NCI-H69 (cell line): ENCODE measurements around the gene TBC1D5.
A peak's percentile ranks its signal among the peaks of the same experiment; 100 is the strongest.
"Not testable (repeated sequence)": the region's sequence is repeated elsewhere in the genome, so short reads cannot be mapped to it uniquely, and the experiment has no call there.

ENCODE experiments used
- DNase-seq: peaks from one replicate; lab custom pipeline; 2025; lab: John Stamatoyannopoulos, UW

Gene TBC1D5

DNA sequence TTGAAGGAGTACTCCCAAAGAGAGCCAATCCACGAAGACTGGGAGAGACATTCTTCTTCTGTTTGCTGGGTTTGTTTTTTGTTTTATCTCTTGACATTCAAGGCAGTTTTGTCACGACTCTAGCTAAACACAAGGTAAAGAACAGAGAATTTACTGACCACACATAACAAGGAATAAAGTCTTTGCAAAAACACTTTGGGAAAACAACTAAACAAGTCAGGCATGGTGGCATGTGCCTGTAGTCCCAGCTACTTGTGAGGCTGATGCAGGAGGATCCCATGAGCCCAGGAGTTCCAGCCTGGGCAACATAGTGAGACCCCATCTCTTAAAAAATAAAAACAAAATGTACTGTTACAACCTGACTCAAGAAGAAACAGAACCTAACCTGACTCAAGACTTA, 28.0 kb downstream of the TBC1D5 start:
- no peak for DNase-seq

DNA sequence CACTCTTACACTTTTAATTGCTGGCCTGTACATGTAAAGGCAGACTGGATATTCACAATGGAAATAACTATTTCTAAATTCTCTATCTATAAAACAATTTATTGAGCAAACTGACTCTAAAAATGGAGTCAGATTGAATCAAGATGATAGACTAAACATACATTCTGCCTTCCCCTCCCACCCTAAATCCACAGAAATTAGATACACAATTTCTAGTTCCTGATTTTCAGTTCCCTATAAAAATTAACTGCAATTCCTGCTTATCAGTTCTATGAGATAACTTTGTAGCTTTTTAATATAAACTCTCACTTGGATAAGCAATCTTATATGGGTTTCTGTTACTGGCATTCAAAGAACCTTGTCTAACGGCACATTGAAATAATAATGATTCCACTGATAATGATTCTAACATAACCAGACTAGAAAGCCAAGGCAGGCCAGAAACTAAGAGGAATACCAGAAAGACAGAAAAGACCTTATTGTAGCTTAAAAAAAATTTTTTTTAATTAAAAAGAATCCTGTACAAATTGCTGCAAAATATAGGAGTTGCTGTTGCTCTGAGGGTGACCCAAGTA, 33.1 kb downstream of the TBC1D5 start:
- DNase-seq: no peak

DNA sequence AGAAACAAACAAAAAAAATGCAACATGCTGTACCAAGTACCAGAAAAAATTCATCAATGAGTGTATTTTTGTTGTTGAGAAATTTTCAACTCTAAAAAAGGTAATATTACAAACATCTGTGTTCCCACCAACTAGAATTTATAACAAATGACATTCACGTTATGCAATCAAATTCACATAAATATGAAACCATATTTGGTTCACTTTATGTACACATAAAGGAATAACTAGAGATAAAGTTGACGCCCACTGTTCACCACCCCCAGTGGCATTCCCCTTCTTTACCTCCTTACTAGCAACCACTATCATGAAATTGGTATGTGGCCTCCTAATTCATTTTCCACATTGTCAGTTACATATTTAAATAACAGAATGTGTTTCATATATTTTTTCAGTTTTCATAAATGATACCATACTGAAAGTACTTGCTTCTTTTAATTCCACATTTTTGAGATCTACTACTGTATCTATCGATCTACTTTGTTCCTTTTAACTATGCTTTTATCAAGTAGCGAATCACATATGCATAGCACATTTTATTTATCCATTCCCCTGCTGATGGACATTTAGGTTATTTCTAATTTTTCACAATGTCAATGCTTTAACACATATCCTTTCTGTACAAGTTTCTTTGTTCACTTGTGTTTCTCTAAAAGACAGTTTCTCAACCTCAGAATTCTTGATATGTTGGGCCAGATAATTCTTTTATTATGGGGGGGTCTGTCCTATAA, 34.5 kb downstream of the TBC1D5 start:
- DNase-seq: no peak

DNA sequence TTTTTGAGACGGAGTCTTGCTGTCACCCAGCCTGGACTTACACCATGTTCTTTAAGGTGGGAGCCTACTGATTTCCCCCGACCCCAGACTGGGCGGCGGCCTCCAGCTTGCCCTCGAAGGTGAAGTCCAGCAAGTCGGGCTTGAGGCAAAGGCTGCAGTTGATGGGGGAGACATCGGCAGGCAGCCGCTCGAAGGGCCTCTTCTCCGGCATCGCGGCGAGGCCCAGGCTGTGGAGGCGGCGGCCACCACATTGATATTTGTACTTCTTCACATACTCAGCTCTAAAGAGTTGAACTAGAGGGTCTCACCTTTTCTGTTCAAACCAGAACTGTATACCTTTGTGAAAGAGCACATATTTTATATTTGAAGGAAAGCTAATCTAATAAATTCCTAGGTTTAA, 36.4 kb downstream of the TBC1D5 start:
- not testable (repeated sequence) for DNase-seq

DNA sequence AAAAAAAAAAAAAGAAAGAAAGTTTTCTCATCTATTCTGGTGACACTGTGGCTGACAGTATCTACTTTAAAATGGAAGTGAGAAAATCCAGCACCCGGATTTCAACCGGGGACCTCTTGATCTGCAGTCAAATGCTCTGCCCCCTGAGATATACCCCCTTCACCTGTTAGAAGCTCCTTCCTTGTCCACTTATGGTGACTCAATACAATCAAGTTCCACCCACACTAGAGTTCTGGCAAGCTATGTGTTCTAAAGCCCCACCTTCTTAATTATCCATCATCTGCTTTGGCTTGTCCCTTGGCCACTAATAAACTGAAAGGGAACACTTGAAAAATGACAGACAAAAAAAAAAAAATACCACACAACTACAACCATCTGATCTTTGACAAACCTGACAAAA, 42.6 kb downstream of the TBC1D5 start:
- not testable (repeated sequence) for DNase-seq

DNA sequence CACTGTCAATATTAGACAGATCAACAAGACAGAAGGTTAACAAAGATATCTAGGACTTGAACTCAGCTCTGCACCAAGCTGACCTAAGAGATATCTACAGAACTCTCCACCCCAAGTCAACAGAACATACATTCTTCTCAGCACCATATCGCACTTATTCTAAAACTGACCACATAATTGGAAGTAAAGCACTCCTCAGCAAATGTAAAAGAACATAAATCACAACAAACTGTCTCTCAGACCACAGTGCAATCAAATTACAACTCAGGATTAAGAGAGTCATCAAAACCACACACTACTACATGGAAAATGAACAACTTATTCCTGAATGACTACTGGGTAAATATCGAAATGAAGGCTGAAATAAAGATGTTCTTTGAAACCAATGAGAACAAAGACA, 46.8 kb downstream of the TBC1D5 start:
- not testable (repeated sequence) for DNase-seq

DNA sequence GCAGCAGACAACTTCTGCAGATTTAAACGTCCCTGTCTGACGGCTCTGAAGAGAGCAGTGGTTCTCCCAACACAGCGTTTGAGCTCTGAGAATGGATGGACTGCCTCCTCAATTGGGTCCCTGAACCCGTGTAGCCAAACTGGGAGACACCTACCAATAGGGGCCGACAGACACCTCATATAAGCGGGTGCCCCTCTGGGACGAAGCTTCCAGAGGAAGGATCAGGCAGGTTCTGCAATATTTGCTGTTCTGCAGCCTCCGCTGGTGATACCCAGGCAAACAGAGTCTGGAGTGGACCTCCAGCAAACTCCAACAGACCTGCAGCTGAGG, 48.8 kb downstream of the TBC1D5 start:
- DNase-seq: not testable (repeated sequence)

DNA sequence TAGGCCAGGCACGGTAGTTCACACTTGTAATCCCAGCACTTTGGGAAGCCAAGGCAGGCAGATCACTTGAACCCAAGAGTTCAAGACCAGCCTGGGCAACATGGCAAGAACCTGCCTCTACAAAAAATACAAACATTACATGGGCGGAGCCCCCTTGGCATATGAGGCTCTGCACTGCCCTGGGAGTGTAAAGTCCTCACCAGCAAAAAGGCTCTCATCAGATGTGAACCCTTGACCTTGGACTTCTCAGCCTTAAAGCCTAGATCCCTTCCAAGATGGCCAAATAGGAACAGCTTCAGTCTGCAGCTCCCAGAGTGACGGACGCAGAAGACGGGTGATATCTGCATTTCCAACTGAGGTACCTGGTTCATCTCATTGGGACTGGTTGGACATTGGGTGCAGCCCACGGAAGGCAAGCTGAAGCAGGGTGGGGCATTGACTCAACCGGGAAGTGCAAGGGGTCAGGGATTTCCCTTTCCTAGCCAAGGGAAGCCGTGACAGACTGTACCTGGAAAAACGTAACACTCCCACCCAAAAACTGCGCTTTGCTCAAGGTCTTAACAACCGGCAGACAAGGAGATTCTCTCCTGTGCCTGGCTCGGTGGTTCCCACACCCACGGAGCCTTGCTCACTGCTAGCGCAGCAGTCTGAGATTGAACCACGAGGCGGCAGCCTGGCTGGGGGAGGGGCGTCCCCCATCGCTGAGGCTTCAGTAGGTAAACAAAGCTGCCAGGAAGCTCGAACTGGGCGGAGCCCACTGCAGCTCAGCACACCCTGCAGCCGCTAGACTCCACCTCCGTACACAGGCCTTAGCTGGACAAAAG, 49.4 kb downstream of the TBC1D5 start:
- not testable (repeated sequence) for DNase-seq

DNA sequence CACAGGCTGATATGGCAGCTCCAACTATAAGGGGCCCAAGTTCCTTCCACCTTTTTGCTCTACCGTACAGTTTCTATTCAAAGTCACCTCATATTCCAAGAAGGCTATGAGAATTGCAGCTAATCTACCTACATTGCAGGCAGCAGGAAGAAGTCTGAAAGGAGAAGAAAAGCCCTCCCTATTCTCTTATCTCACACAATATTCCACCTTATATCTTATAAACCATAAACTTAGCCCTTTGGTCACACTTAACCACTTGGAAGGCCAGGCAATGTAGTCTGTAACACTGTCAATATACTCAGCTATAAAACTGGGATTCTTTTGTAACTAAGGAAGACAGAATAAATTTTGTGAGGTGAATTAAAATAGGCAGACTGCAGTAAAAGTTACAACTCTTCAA, 54.9 kb downstream of the TBC1D5 start:
- DNase-seq: no peak

DNA sequence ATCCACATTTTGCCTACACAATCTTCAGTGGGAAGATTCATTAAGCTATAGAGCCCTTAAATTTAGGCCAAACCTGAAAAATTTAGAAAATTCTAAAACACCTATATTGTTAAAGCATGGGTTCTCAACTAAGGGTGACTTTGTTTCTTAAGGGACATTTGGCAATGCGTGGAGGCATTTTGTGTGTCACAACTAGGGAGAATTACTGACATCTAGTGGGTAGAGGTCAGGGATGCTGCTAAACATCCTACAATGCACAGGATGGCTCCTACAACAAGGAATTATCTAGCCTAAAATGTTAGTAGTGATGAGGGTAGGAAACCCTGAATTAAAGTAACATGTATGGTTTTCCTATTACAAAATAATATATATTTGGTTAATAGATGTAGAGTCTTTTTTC, 55.8 kb downstream of the TBC1D5 start:
- DNase-seq: peak; percentile 66

DNA sequence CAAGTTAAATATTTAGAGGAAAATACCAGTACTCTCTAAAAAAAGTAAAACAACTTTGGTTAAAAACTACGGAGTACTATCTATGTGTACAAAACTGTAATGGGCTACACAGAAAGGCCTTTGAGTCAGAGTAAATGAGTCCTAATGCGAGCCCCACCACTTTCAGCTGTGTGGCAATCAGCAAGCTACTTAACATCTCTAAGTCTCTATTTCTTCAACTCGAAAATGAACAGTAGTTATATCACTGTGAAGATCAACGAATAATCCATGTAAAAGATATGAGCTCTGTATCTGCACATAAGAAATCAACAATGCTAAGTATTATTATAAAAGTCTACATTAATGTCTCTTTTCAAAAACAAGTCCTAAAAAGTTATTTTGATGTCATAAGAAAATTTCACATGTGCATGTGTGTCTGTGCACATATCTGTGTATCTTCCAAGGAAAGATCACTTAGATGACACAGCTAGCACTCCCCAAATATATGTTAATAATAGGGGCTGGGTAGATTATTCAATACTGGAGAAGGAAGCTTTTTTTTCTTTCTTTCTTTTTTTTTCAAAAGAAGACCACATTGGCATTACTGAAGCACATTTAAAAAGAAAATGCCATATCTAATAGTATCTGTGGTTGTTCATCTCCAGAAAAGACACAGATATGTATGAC, 58.8 kb downstream of the TBC1D5 start:
- DNase-seq: no peak

DNA sequence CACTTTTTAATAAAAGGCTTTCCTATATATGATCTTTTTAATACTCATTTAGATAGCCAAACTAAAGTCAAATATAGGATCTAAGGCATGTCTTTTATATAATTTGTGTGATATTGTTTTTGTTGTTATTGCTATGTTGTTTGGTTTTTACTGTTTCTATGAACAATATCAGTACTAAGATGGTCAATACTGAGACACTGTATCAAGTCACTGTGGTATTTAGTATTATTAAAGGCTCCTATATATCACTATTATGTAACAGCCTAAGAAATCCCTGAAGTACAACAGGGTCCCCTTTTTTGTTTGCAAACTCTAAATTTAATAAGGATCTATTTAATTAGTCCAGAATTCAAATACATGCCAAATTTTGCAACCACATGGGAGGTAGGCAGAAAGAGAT, 61.9 kb downstream of the TBC1D5 start:
- DNase-seq: no peak

DNA sequence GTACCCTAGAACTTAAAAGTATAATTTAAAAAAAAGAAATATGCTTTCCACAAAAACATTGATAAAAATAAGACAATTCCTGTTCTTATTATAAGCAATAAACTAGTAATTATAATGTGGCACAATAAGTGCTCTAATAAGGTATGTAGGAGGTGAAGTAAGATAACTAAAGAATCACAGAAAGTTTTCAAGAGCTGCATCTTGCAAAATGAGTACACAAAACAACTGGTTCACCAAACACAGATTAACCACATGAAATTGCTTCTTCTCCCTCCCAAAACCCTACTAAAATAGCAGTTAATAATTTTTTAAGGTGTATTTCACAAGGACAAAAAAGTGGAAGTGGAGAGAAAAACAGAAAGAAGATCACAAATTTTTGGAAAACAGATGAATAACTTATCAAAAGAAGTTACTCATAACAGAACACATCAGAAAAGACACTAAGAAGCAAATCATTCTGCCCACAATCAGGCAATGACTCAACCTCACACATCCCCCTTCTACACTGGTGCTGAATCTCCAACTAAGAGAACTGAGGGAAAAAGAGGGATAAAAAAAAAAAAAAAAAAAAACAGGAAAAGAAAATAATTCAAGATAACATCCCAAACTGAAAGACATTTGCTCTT, 64.2 kb downstream of the TBC1D5 start:
- no peak for DNase-seq

DNA sequence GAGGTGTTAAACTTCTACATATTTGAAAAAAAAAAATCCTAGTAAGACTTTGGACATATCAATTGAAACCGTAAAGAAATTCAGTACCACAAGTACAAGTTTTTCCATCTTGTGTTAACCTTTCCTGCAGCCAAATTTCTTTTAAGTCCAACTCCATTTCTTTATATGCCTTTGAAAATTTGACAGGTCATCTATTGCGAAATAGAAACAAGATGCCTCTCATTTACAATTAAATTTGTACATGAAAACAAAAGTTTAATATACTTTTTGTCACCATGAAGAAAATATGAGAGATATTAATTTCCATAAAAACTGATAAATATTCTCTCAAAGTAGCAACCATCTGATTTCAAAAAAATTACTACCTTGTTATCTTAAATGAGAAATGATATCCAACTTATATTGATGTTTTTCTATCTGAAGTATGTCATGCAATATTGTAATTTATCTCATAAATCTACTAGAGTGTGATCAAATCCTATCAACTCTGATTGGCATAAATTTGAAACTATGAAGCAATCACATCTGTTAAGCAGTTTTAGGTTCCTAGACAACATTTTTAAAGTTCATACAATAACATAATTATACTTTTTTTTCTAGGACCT, 68.2 kb downstream of the TBC1D5 start:
- no peak for DNase-seq

DNA sequence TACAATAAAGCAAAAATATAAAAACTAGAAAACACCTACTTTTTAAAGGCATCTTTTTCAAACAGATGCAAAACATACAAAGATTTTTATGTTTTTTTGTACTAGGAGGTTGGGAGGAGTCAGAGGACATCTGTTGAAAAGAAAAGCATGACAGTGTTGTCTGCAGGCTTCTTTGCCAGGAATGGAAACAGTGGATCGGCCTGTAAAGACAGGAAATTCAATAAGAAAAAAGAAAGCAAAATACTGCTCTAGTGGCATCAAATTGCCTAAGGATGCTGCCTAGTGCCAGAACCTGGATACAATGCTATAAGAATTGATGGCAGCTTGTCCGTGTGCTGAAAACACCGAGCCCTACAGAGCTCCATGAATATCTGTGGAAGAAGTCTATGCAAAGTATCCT, 69.9 kb downstream of the TBC1D5 start:
- DNase-seq: peak; percentile 12

DNA sequence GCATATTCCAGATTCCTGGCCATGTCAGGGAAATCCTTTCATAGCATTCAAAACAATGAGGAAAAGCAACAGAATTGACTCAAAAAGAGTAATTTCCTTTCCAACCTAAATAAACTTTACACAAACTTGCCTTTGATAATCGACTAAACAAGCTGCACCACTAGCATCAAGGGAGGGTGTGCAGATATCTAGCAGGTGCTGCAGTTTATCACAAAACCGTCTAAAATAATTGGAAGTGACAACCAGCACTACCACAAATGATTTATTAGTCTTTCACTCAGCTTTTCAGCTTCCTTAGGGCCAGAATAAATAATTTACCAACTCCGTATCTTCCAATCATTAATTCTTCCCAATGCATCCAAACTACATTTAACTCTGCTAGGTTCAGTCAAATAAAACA, 71.7 kb downstream of the TBC1D5 start:
- DNase-seq: no peak

DNA sequence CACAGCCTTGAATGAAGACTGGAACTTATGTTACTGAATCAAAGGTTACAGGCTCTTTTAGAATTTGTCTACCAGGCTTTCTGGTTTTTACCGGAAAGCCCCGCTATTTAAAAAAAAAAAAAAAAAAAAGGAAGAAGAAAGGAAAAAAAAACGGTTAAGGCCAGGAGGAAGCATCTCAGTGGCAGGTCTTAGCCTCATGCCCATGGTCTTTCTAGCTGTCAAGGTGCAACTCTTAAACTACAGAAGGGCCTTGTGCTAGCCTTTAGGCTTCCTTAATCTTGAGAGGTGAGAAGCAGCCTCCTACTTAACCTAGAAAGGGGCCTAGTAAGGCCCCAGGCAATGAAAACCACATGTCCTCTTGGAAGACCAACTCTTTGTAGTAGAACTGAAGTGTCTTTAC, 77.5 kb downstream of the TBC1D5 start:
- DNase-seq: no peak

DNA sequence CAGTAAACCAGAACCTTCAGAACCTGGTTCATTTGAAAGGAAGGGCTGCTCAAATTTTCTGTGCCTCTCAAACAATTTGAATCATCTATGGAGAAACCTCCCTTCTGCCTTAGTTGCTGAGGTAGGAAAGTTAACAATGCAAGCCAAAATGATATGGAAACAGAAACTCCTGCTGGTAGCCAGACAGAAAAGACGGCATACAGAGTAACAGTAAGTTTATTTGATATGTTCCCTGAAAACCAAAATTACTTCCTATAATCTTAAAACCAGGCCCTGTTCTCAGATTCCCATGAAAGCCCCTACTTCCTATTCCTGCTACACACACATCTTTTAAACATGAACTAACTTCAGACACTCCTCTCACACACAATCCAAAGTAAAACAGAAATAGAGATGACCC, 86.2 kb downstream of the TBC1D5 start:
- no peak for DNase-seq

DNA sequence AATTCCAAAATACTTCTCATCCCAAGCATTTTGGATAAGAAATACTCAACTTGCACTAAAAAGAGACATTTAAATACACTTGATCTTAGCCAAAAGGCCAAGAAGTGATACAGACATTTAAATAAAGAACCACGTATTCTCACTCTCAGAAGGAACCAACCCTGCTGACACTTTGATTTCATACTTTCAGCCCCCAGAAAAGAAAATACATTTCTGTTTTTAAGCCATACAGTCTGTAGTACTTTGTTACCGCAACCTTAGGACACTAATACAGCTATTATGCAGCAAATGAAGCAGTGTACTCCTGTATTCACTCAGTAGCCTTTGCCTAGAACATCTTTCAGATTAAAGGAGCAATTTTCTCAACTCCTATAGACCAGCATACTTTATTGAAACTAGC, 86.7 kb downstream of the TBC1D5 start:
- DNase-seq: no peak

DNA sequence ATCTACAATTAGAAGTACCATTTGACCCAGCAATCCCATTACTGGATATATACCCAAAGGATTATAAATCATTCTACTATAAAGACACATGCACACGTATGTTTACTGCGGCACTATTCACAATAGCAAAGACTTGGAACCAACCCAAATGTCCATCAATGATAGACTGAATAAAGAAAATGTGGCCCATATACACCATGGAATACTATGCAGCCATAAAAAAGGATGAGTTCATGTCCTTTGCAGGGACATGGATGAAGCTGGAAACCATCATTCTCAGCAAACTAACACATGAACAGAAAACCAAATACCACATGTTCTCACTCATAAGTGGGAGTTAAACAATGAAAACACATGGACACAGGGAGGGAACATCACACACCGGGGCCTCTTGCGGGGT, 92.7 kb downstream of the TBC1D5 start:
- not testable (repeated sequence) for DNase-seq

DNA sequence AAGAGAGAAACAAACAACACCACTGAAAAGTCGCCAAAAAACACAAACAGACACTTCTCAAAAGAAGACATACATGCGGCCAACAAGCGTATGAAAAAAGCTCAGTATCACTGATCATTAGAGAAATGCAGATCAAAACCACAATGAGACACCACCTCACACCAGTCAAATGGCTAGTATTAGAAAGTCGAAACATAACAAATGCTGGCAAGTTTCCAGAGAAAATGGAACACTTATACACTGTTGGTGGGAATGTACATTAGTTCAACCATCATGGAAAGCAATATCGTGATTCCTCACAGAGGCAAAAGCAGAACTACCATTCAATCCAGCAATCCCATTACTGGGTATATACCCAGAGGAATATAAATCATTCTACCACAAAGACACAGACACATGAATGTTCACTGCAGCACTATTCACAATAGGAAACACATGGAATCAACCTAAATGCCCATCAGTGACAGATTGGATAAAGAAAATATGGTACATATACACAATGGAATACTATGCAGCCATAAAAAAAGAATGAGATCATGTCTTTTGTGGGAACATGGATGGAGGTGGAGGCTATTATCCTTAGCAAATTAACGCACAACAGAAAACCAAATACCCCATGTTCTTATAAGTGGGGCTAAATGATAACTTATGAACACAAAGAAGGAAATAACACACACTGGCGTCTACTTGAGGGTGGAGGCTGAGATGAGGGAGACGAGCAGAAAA, 93.6 kb downstream of the TBC1D5 start:
- DNase-seq: not testable (repeated sequence)
